GM10266 (cell line): ENCODE measurements around the gene OR2M5.

ENCODE experiments used
- DNase-seq: peaks from one replicate; pipeline ENCODE4 v3.0.0; 2012; ENCODE audit errors: extremely low spot score
- CTCF ChIP-seq: IDR thresholded peaks from 2 replicates; pipeline ENCODE4 v1.5.1; 2012; ENCODE audit warnings: mild to moderate bottlenecking, low read depth; ENCODE audit not compliant: control insufficient read depth, insufficient read depth; ENCODE audit errors: missing control alignments

Gene OR2M5

GRCh38 chr1:248144513-248145198 lies at the start of gene OR2M5:
Gene OR2M5 (plus strand): TSS chr1:248145148. CDS start chr1:248145148, 0 bp downstream.
- no peak for DNase-seq
- no peak for TF ChIP-seq CTCF

GRCh38 chr1:248098529-248098928 lies 46.4 kb upstream of the OR2M5 start:
- DNase-seq = no peak

GRCh38 chr1:248102847-248103246 lies 42.1 kb upstream of the OR2M5 start:
- no peak for DNase-seq
- TF ChIP-seq CTCF = no peak

More at GRCh38 chr1:248098529-248098928, 46.4 kb upstream of the OR2M5 start:
- no peak for TF ChIP-seq CTCF

GRCh38 chr1:248111157-248111556 lies 33.8 kb upstream of the OR2M5 start:
- DNase-seq = no peak
- TF ChIP-seq CTCF = no peak

GRCh38 chr1:248114890-248115289 lies 30.1 kb upstream of the OR2M5 start:
- TF ChIP-seq CTCF = no peak
- no peak for DNase-seq

- TF ChIP-seq CTCF = no peak
- DNase-seq = no peak
Observed at GRCh38 chr1:248127653-248128052, 17.3 kb upstream of the OR2M5 start.

- TF ChIP-seq CTCF = no peak
- no peak for DNase-seq
Observed at GRCh38 chr1:248136811-248137210, 8.1 kb upstream of the OR2M5 start.
